ENCODE data around the gene UBE2Q1. TPM values are rescaled to one million over a fixed set of nuclear protein-coding genes. Genes with fewer than 3 reads are reported as not detected.

Gene UBE2Q1
- polyA plus RNA-seq, 1 donor (not counting 4 experiments of a cell fraction or from before 2014, with no cell fraction given): 17.6 TPM

DNA sequence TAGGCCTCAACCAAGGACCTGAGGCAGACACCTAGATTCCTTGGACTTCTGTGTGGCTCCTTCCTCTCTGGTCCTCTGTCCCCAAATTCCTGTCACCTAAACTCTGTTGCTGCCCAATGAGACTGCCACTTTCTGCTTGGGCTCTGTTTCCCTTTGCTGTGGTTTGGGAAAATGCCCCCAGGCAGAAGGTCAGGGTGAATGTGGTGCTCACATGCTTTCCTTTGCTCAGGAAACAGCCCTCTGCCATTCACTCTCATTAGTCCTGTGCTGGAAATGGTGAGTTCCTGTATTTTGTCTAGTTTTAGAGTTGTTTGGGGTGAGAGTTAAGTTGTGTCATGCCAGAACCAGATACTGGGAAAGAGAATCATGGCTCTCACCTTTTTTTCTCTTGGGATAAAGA, 33.6 kb downstream of the UBE2Q1 start:
- Histone ChIP-seq H3K4me1 (ENCODE audit: control insufficient read depth, extremely low read depth, insufficient read depth, low read length) (peaks cover 4% of the 10 kb centered on the region), H3K27me3 (ENCODE audit: control insufficient read depth, extremely low read depth, insufficient read depth, low read length) (no peaks in the 10 kb centered on the region), H3K79me2 (ENCODE audit: control insufficient read depth, insufficient read depth, low read length) (no peaks in the 10 kb centered on the region), H2AFZ (ENCODE audit: control insufficient read depth, low read length) (no peak overlapping the region), H3K9me1 (ENCODE audit: control insufficient read depth, extremely low read depth, insufficient read depth, low read length) (no peaks in the 10 kb centered on the region), H3K9me3 (ENCODE audit: control insufficient read depth, low read depth, low read length) (no peaks in the 10 kb centered on the region), H3K4me3 (ENCODE audit: control insufficient read depth in 2 of 3, extremely low read depth in 1 of 3, insufficient read depth in 2 of 3, low read depth in 1 of 3, low read length in 3 of 3) (no peak overlapping the region), H4K20me1 (ENCODE audit: control insufficient read depth, extremely low read depth, insufficient read depth, low read length) (no peaks in the 10 kb centered on the region), H3K36me3 (ENCODE audit: control insufficient read depth in 2 of 2, extremely low read depth in 1 of 2, insufficient read depth in 2 of 2, low read length in 2 of 2) (no peaks in the 10 kb centered on the region), H3K4me2 (ENCODE audit: control insufficient read depth, extremely low read depth, insufficient read depth, low read depth, low read length) (no peak overlapping the region), H3K27ac (ENCODE audit: control insufficient read depth, insufficient read depth, low read length) (no peak overlapping the region), H3K9ac (ENCODE audit: control insufficient read depth, extremely low read depth, insufficient read depth, low read length) (no peak overlapping the region)
- TF ChIP-seq EZH2 (IDR thresholded peaks at IDR 0.05; ENCODE audit: low read length): no peak
- TF ChIP-seq, protein P1, sequence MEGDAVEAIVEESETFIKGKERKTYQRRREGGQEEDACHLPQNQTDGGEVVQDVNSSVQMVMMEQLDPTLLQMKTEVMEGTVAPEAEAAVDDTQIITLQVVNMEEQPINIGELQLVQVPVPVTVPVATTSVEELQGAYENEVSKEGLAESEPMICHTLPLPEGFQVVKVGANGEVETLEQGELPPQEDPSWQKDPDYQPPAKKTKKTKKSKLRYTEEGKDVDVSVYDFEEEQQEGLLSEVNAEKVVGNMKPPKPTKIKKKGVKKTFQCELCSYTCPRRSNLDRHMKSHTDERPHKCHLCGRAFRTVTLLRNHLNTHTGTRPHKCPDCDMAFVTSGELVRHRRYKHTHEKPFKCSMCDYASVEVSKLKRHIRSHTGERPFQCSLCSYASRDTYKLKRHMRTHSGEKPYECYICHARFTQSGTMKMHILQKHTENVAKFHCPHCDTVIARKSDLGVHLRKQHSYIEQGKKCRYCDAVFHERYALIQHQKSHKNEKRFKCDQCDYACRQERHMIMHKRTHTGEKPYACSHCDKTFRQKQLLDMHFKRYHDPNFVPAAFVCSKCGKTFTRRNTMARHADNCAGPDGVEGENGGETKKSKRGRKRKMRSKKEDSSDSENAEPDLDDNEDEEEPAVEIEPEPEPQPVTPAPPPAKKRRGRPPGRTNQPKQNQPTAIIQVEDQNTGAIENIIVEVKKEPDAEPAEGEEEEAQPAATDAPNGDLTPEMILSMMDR (optimal IDR thresholded peaks at IDR 0.05 in 1 of 3, IDR thresholded peaks at IDR 0.05 in 1 of 3, conservative IDR thresholded peaks at IDR 0.05 in 1 of 3; ENCODE audit: extremely low read depth in 1 of 3, insufficient read depth in 2 of 3, low read length in 3 of 3): no peak
- DNase-seq (ENCODE audit: low read depth, low spot score) (no peak), FAIRE-seq (no peak)
- dilution Hi-C loops (cut with MboI; ENCODE audit: extremely low pct_ligation_motif_present, low sequenced_read_pairs): no loop called here

DNA sequence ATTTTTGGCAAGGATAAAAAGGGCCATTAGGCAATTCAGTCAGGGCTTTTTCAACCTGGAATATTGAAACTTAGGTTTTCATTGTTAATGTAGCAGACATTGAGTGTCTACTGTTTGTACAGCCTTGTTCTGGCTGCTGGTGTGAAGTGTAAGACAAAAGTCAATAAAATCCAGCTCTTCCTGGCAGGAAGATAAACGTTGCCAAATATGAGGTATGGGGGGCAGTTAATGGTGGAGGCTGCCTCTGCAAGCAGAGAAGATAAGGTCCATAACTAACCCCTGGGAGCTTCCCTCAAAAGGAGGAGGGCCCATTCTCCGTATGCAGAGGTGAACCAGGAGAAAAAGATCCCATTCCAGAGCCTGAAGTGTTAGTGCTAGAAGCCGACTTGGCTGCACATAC, 36.8 kb downstream of the UBE2Q1 start:
- Histone ChIP-seq H3K9me3 (ENCODE audit: control insufficient read depth, low read depth, low read length) (no peaks in the 10 kb centered on the region), H3K79me2 (ENCODE audit: control insufficient read depth, insufficient read depth, low read length) (no peaks in the 10 kb centered on the region), H3K9ac (ENCODE audit: control insufficient read depth, extremely low read depth, insufficient read depth, low read length) (no peak overlapping the region), H3K4me3 (ENCODE audit: control insufficient read depth in 2 of 3, extremely low read depth in 1 of 3, insufficient read depth in 2 of 3, low read depth in 1 of 3, low read length in 3 of 3) (no peak overlapping the region), H3K36me3 (ENCODE audit: control insufficient read depth in 2 of 2, extremely low read depth in 1 of 2, insufficient read depth in 2 of 2, low read length in 2 of 2) (no peaks in the 10 kb centered on the region), H2AFZ (ENCODE audit: control insufficient read depth, low read length) (no peak overlapping the region), H3K27me3 (ENCODE audit: control insufficient read depth, extremely low read depth, insufficient read depth, low read length) (no peaks in the 10 kb centered on the region), H4K20me1 (ENCODE audit: control insufficient read depth, extremely low read depth, insufficient read depth, low read length) (no peaks in the 10 kb centered on the region), H3K27ac (ENCODE audit: control insufficient read depth, insufficient read depth, low read length) (no peak overlapping the region), H3K4me2 (ENCODE audit: control insufficient read depth, extremely low read depth, insufficient read depth, low read depth, low read length) (no peak overlapping the region), H3K4me1 (ENCODE audit: control insufficient read depth, extremely low read depth, insufficient read depth, low read length) (peaks cover 12% of the 10 kb centered on the region), H3K9me1 (ENCODE audit: control insufficient read depth, extremely low read depth, insufficient read depth, low read length) (no peaks in the 10 kb centered on the region)
- no peak for FAIRE-seq
- no peak for DNase-seq (ENCODE audit: low read depth, low spot score)
- TF ChIP-seq, protein P1 (optimal IDR thresholded peaks at IDR 0.05 in 1 of 3, IDR thresholded peaks at IDR 0.05 in 1 of 3, conservative IDR thresholded peaks at IDR 0.05 in 1 of 3; ENCODE audit: extremely low read depth in 1 of 3, insufficient read depth in 2 of 3, low read length in 3 of 3): no peak
- no peak for TF ChIP-seq EZH2 (IDR thresholded peaks at IDR 0.05; ENCODE audit: low read length)
- dilution Hi-C loops (cut with MboI; ENCODE audit: extremely low pct_ligation_motif_present, low sequenced_read_pairs): no loop called here

Data from keratinocyte (primary cell).